Frontal cortex (tissue), 4 donors: ENCODE data around the gene PLB1. TPM values are rescaled to one million over a fixed set of nuclear protein-coding genes. Genes with fewer than 3 reads are reported as not detected.
"Not testable (repeated sequence)": the region's sequence is repeated elsewhere in the genome, so short reads cannot be mapped to it uniquely, and the experiment has no call there.

Source experiments
- DNase-seq, 2 donors: peaks; one replicate each; pipeline ENCODE4 v3.0.0; 2012; ENCODE audit warnings: low spot score in 2 of 2
- FAIRE-seq: peaks from 2 replicates; lab custom pipeline; 2012; peaks lifted over from hg19 to GRCh38; lab: Jason Lieb, UNC
- total RNA-seq: library from RNA; depleted of rRNA; stranded (reverse); fragments of >200 nt; gene quantifications from one replicate; pipeline ENCODE4 v1.2.3, GENCODE V29; 2014
- donor health status: control.
- donor health status: control.
- donor health status: control.

The PLB1 gene
- total RNA-seq, 1 donor from 2014 or later: 1.2 TPM

DNA sequence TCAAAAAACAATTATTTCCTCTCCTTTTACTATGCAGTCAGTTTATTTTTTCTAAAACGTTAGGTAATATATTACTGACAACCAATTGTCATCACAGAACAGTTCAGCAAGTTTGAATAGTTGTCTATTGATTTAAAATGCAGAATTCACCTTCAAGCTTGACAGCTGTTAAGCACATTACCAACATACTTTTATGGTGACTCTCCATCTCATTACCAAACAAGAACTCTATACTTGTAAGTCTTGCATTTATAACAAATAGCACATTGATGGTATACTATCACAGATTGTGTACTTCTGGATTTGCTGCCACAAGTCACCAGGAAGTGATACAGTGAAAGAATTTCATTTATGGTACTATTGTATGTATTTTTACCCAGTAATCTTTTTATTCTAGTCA lies 156.4 kb downstream of the PLB1 start:
- FAIRE-seq (no peak), DNase-seq (no peak)

DNA sequence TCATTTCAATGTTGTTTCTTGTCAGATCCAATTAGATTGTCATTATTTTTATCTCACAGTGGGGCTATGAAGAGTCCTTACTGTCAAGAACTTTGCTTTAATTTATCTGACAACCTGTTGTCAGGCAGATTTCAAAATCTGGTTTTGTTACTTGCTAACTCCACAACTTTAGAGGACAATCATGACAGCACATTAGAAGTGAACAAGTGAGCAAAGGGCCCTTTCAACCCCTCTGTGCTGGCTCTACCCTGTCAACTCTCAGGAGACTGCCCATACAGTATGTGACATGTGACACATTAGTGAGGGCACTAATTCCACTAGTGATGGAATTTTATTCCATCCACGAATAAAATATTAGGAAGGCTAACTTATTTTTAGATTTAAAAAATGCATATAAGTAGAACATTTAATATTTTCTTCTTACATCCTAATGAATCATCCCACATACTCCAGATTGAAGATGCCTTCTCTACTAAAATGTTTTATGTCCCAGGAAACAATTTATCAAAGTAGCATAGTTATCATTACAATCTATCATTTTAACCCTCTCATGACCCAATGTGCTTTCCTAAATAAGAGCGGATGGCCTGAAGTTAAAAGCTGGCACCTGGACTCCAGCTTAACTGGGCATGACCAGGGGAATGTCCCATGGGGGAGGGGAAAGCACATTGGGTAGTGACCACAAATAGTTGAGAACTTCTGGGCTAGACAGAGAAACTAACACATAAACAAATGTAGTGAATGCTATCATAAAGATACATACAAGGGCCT lies 158.2 kb downstream of the PLB1 start:
- FAIRE-seq (no peak), DNase-seq (no peak)

DNA sequence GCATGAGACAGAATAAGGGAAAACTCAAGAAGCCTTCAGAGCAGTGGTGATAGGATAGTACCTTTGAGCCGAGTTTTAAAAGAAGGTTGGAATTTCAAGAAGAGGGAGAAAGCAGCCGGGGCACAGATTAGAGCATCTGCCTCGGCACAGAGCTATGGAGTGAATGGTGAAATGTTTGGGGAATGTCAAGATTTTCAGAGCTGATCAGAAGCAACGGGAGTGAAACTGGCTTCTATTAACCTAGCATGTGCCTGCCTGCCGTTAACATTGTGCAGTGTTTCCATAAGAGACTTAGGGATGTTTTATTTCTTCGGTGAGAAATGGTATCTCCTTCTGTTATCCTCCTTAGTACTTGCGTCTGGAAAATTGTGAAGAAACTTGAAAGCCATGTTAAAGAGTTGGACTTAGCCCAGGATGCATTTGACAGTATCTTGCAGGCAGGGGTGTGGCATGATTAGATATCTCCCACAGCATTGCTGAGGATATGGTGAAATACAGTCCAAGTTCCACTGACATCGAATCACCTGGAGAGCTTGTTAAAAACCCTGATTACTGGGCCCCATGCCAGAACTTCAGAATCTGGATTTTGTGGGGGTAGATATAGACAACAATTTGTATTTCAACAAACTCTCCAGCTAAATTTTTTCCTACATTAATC lies 158.9 kb downstream of the PLB1 start:
- no peak for DNase-seq
- FAIRE-seq: no peak

DNA sequence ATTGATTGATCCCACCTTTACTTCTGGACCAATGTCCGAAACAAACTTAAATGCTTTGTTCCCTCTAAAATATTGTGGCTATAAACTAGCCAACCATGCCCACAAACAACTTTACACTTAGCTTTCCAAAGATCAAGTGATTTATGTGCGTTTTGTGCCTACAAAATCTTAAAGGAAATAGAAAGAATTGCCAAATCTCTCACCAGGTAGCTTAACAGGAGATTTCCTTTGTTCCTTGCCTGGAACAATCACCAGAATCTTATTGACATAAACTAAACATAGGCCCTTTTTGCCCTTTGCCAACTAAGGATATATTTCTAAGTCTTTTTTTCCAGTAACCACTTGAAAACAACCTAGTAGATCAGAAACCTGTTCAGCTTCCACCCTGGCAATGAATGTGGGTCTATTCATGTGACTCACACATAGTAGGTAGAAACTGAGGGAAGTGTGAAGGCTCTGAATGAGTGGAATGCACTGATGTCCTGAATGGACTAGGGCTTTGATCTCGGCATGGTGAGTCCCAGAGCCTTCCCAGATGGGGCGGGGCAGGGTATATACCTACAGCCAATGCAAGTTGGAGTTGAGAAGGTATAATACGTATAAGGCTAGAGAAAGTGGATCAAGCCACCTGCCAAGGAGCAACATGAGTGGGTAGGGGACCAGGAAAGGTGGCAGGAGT lies 161.2 kb downstream of the PLB1 start:
- FAIRE-seq: no peak

DNA sequence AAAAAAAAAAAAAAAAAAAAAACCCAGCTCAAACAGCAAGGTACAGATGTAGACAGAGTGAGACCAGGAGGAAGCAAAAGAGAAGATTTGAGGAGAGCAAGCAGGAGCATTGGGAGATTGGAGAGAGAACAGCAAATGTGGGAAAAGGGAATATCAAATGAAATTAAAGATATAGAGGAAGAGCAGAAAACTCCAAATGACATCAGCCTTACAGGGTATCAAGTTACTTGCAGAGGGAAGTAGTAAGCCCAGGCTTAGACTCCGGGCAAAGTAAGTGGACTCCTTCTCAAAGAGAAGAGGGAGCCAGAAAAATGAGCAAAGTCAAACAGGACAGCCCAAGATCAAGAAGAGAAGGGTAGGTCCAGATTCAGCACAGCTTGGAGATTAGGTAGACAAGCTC lies 162.5 kb downstream of the PLB1 start:
- no peak for DNase-seq
- no peak for FAIRE-seq

More for the DNA sequence above, 161.2 kb downstream of the PLB1 start:
- DNase-seq: no peak

DNA sequence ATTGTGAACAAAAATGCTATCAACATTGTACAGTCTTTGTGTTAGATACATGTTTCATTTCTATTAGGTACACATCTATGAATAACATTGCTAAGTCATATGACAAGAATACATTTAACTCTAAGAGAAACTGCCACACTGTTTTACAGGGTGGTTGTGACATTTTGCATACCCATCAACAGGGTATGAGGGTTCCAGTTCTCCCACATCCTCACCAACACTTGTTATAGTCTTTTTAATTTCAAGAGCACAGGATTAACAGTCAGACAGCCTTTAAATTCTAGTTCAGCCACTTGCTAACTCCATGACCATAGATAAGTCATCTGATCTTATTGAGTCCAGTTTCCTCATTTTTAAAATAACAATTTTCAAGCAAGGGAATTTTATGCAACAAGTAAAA lies 163.3 kb downstream of the PLB1 start:
- FAIRE-seq: no peak
- no peak for DNase-seq

DNA sequence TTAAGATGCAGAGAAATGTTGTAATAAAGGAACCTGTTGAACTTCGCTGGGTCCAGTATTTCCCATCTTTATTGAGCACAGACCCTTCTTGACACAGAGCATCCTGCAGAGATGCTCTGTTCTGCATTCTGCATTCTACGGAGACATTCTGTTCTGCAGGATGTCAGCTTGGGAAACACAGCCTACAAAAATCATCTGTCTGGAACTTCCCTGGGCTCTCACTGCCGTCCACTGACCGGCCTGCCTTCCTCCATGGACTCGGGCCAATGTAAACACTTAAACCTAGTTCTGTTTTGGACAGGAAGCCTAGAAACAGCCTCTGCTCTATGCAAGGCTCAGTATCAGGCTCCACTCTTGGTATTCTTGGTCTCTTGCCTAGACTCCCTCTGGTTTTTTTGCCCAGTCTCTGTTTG lies 165.7 kb downstream of the PLB1 start:
- DNase-seq (no peak), FAIRE-seq (no peak)

DNA sequence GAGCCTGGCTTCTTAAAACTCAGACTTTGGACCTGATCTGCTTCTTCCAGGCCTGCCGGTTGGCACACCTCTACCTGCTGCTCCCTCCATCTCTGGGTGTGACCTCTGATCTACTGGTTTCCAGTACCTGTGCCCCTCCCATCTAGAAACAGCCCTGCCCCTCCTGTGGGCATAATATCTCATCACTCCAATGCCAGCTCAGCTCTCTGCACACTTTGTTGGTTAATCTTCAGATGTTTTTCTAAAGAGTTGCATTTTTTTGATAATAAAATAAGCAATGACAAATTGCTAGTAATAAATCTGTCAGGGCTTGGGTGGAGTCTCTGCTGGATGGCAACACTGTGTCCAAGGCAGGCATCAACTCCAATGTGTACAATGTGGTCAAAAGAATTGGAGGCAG lies 166.2 kb downstream of the PLB1 start:
- DNase-seq: no peak
- no peak for FAIRE-seq

DNA sequence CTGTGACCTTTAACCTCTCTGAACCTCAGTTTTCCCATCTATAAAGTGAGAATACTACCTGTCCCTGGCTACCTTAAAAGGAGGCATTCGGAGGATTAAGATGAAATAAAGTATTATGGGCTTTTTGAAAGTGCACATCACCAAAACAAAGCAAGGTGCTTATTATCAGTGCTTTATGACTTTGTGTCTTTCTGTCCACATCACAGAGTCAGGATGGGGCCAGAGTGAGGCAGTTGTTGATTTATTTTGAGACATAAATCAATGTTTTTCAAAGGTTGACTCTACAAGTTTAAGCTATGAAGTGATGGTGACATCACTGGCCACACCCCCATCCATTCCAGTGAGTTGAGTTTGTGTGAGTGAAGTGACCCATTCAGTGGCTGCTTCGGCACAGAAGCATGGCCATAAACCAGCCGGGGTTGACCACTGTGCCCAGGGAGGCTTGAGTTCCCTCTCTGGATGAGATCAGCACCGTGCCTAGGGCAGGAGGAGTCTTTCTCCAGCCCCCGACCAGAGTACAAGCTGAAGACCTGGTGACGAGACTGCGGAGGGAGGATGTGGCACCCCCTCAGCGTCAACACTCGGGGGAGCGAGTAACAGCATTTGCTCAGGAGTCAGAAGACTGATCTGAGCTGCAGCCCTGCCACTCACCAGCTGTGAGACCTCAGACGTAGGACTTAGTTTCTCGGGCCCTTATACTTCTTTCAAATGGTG lies 166.8 kb downstream of the PLB1 start:
- DNase-seq: no peak
- FAIRE-seq: no peak

DNA sequence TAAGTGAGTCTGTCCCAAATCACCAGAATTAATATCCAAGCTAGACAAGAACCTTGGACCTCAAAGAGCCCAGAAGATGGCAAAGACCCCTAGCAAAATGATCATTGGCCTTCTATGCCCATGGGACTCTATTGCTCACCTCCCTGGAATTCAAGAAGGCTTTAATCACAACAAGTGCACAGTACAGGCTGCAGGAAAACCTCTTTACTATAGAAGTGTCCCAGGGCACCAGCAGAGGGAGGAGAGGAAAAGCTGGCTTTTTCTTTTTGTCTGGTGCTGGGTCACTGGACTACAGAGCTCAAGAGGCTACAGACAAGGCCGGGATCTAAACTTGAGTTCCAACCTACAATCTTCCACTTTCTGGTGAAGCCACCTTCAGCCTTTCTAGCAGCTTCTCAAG lies 167.5 kb downstream of the PLB1 start:
- no peak for FAIRE-seq

DNA sequence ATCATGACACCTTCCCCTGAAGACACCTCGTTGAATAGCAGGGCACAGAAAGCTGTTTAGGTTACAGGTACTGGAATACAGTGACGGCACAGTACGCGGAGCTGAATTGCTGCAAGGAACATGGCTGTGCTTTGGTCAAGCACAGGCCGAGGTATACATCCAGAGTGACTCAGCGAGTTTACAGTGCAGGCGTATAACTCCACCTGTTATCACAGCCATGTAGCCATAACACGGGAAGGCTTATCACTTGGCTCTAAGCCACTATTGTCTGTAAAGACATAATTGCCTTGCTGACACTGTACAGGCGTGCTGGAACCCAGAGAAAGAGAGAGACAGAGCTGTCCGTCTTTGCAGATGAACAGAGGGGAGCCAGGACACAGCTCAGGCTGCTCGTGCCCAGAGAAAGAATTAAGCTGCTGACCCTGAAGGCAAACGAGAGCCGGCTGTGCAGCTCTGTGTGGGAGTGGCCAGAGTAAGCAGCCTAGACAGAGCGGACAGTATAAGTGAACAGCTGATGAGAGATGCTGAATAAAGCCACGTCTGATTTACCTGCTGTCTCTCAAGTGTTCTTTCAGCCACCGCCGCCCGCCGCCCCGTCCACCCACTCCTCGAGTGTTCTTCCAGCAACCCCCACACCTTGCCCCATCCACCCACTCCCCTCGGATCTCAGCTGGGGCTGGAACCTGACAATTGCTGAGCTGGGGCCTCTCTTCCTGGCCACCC lies 168.4 kb downstream of the PLB1 start:
- FAIRE-seq: no peak

More for the DNA sequence above, 167.5 kb downstream of the PLB1 start:
- no peak for DNase-seq

DNA sequence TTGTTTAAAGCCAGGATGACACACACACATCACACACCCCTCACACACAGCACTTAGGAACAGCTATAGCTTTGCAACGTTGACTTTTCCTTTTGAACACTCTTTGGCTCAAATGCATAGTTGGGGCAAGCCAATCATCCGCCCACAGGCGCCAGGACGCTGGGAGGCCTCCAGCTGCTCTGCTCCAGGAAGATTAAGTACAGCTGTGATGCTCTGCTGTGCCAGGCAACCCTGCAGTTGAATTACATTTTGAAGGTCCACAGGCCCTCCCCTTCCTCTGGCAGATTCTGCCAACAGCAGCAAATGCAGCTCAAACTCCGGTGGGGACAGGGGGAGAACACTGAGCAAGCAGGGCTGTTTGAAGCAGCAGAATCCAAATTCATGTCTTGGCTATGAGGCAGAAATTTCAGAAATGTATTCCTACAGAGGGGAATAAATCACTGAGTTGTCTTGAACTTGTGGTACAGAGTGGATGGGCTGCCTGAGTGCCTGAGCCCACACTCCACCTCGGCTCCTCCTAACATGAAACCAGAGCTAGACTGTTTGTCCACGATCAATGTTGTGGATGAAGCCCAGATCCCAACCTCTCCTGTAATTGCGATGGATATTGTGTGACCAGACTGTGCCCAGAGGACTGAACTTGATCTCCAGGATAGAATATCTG lies 169.3 kb downstream of the PLB1 start:
- no peak for DNase-seq

More for the DNA sequence above, 168.4 kb downstream of the PLB1 start:
- no peak for DNase-seq

DNA sequence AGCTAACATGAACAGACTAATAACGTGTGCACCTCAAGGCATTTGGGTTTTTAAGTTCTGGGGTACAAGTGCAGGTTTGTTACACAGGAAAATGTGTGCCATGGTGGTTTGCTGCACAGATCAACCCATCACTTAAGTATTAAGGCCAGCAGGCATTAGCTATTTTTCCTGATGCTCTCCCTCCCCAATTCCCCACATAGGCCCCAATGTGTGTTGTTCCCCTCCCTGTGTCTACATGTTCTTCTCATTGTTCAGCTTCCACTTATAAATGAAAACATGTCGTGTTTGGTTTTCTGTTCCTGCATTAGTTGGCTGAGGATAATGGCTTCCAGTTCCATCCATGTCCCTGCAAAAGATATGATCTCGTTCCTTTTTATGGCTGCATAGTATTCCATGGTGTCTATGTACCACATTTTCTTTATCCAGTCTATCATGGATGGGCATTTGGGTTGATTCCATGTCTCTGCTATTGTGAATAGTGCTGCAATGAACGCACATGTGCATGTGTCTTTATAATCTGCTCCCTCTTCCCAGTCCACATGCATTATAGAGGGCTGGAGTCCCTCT lies 170.0 kb downstream of the PLB1 start:
- not testable (repeated sequence) for DNase-seq, FAIRE-seq

More for the DNA sequence above, 169.3 kb downstream of the PLB1 start:
- FAIRE-seq: no peak

DNA sequence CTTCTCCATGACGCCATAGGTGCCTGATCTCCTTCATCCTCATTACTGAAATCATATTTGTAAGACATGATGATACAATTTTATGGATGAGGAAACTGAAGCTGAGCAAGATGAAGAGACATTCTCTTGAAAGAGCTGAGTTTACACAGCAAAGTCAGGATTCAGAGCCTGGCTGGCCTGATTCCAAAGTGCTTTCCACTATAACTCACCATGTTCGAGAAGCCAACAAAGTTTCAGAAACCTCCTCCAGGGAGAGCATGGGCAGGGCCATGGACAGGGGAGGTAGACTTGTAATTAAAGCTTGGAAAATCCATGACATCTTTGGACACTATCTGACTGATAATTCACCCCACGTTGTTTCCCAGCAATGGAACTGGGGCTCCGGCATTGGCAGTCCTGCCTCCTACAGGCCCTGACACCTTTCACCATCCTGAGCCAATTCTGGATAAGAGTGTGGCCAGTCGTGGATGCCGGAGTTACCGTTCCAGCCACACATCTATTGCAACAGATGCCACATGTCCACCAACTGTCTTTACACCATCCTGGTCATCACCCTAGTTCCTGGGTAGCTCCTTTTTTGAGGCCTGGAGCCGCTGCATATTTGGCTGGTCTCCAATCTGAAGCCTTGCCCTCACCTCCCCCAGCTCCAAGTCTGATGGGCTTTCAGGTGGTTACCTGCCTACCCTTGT lies 170.8 kb downstream of the PLB1 start:
- DNase-seq (no peak), FAIRE-seq (no peak)

DNA sequence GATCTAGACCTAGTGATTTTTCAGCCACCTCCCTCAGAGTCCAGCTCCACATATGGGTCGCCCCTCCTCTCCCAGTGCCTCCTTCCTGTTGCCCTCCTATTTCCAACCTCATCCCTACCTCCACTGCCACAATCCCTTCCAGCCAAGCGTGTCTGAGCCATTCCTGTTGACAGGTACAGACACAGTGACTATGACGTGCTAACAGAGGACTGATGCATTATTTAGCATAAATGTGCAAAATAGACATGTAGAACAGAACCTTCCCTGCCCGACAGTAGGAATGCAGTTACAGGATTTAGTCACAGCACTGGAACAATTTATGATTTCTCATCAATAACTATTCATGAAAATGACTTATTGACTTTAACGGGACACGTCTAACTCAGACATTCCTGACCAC lies 171.4 kb downstream of the PLB1 start:
- FAIRE-seq: no peak

DNA sequence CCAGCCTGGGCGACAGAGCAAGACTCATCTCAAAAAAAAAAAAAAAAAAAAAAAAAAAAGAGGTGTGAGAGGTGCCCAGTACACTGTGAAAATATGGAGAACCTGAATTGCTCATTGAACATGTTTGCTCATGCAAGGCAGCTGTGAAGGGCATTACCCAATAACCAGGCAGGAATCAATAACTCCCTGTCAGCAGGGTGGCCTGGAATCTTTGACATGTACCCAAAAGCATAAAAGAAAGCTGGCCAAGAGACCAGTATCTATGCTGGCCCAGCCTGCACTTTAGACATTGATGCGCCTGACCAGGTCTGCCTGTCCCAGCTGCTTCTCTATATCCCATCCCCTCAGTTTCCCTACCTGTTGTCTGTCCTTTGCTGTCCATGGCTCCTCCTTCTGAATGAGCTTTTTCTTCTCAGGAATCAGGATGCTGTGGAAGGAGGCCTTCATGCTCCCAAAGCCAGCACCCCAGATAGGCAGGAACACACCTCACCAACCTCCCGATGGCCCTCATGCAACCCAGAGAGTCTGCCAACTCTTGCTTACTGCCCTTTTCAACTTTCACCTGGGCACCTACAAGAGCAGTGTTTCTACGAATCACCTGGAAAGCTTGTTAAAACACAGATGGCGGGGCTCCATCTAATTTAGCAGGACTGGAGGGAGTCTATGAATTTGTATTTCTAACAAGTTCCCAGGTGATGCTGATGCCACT lies 172.4 kb downstream of the PLB1 start:
- FAIRE-seq: no peak
- no peak for DNase-seq

More for the DNA sequence above, 171.4 kb downstream of the PLB1 start:
- no peak for DNase-seq

DNA sequence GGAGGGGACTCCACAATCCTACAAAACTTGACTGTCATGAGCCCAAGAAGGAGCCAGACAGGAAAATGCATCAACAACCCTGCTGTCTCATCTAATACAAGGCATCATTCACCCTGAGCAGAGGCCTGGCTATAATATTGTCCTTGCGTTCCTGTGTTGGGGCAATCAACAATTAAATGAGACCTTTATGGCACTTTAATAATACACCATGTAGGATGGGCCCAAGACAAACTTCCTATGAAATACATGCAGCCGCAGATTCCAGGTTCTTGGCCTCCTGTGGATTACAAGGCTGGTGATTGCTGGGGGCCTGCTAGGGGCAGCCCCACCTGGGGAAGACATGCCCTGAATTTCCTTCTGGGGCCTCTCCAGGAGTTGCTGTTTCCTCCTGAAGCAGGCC lies 173.0 kb downstream of the PLB1 start:
- FAIRE-seq: no peak
- DNase-seq: no peak

DNA sequence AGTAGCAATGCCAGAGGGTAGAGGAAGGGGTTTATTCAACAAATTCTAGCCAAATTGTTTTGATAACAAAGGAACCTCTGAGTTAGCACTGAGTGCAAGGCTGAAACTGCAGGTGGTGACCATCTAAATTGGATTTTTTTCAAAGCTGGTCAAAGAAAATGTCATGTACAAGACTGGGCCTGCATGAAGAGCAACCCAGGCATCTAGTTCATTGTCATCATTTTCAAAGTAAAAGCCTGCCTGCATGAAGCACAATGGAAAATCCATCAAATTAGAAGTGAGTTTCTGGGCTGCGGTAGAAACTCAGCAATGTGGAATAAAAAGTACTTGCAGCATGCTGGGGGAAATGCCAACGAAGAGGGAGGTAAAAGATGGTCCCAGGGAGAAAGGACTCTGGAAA lies 175.0 kb downstream of the PLB1 start:
- DNase-seq: no peak
- FAIRE-seq: no peak
